ENCODE measurements around the gene STEAP2. TPM values are rescaled to one million over a fixed set of nuclear protein-coding genes. Genes with fewer than 3 reads are reported as not detected.

STEAP2 gene
- polyA plus RNA-seq, 2 of the 4 experiments (the other 2 are of a cell fraction) = 5.1 to 49.2 TPM

DNA sequence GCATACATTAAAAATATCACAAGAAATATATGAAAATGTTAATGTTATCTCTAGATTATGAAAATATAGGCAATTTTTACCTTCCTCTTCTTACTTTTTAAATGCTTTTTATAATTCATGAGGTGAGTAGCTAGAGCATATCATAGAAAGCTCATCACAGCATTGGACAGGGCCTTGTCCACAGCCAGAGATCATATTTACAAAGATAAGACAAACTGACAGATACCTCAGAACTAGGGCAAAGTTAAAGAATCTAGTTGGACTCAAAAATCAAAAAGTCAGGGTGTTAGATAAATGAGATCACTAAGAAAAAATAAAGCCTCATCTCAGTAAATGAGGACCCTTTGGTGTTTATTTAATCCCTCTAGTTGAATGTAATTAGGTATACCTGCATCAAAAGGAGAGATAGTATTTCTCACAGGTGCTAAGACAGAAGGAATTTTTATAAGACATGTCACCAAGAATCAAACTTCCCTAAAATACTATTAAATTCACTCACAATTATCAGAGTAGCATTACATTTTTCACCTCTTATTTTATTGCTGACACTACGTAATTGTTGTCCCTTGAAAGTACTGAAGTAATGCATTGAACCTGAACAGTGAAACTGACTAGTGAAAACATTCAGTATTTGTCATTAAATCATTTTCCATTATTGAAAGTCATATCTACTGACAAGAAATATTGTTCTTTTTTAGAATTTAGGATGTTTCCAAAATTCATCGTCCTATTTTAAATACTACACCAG is 59.1 kb downstream of the STEAP2 start:
- DNase-seq (ENCODE audit: low read depth in 1 of 2, low spot score in 1 of 2) = no peak
- ChIA-PET POLR2A (no interaction called here), CTCF (no interaction called here)

DNA sequence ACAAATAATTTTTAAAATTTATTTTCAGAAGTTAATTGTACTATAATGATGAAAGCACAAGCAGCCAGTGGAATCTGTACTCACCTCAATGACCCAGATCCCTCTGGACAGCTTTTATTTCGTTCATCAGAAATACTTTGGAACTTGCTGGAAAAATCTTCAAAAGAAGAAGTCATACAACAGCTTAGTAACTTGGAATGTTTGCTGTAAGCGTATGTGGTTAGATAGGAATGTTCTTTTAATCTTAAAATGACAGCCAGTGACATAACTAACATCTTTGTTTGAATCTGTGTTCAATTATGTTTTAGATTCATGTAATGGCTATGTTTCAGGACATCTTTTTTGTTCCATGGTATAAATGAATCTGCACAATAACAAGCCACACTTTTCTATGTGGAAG is 60.2 kb downstream of the STEAP2 start:
- CTCF ChIA-PET = interaction anchor here (0.8 kb wide), 1 partner anchor 141 kb away, joined by 3 read pairs; no protein-coding TSS in a partner anchor
- DNase-seq (ENCODE audit: low read depth in 1 of 2, low spot score in 1 of 2) (no peak), FAIRE-seq (no peak), ATAC-seq (no peak)
- Histone ChIP-seq H3K4me1 (no peaks in the 10 kb centered on the region), H3K4me2 (no peak overlapping the region), H3K9me3 (no peaks in the 10 kb centered on the region), H3K27ac (no peak overlapping the region), H3K4me3 (no peak overlapping the region)
- TF ChIP-seq SMC3 (IDR thresholded peaks at IDR 0.05) (no peak), MAZ (IDR thresholded peaks at IDR 0.05; ENCODE audit: borderline replicate concordance, low read depth, low read length) (no peak), ZC3H11A (IDR thresholded peaks at IDR 0.05) (no peak), EP300 (IDR thresholded peaks at IDR 0.05) (no peak), RCOR1 (IDR thresholded peaks at IDR 0.05; ENCODE audit: low read depth, low read length) (no peak), CHD4 (IDR thresholded peaks at IDR 0.05; ENCODE audit: borderline replicate concordance) (no peak), JUNB (IDR thresholded peaks at IDR 0.05) (no peak)
- TF ChIP-seq, protein P1, sequence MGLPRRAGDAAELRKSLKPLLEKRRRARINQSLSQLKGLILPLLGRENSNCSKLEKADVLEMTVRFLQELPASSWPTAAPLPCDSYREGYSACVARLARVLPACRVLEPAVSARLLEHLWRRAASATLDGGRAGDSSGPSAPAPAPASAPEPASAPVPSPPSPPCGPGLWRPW (IDR thresholded peaks at IDR 0.05) = no peak
- TF ChIP-seq, protein P2, sequence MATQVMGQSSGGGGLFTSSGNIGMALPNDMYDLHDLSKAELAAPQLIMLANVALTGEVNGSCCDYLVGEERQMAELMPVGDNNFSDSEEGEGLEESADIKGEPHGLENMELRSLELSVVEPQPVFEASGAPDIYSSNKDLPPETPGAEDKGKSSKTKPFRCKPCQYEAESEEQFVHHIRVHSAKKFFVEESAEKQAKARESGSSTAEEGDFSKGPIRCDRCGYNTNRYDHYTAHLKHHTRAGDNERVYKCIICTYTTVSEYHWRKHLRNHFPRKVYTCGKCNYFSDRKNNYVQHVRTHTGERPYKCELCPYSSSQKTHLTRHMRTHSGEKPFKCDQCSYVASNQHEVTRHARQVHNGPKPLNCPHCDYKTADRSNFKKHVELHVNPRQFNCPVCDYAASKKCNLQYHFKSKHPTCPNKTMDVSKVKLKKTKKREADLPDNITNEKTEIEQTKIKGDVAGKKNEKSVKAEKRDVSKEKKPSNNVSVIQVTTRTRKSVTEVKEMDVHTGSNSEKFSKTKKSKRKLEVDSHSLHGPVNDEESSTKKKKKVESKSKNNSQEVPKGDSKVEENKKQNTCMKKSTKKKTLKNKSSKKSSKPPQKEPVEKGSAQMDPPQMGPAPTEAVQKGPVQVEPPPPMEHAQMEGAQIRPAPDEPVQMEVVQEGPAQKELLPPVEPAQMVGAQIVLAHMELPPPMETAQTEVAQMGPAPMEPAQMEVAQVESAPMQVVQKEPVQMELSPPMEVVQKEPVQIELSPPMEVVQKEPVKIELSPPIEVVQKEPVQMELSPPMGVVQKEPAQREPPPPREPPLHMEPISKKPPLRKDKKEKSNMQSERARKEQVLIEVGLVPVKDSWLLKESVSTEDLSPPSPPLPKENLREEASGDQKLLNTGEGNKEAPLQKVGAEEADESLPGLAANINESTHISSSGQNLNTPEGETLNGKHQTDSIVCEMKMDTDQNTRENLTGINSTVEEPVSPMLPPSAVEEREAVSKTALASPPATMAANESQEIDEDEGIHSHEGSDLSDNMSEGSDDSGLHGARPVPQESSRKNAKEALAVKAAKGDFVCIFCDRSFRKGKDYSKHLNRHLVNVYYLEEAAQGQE (IDR thresholded peaks at IDR 0.05) = no peak
- TF ChIP-seq, protein P3, sequence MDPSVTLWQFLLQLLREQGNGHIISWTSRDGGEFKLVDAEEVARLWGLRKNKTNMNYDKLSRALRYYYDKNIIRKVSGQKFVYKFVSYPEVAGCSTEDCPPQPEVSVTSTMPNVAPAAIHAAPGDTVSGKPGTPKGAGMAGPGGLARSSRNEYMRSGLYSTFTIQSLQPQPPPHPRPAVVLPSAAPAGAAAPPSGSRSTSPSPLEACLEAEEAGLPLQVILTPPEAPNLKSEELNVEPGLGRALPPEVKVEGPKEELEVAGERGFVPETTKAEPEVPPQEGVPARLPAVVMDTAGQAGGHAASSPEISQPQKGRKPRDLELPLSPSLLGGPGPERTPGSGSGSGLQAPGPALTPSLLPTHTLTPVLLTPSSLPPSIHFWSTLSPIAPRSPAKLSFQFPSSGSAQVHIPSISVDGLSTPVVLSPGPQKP (IDR thresholded peaks at IDR 0.05; ENCODE audit: low read depth, low read length) = no peak
- POLR2A ChIA-PET = no interaction called here
- 47% methylated on average over 2 of the region's 2 CpGs for WGBS (ENCODE audit: missing lambda C conversion rate)

More for the DNA sequence above, 59.1 kb downstream of the STEAP2 start:
- FAIRE-seq = no peak
- no peak for ATAC-seq
- H3K4me2 ChIP-seq = no peak overlapping the region
- no peak overlapping the region for H3K4me3 ChIP-seq
- H3K27ac ChIP-seq = no peak overlapping the region
- TF ChIP-seq MAFK (IDR thresholded peaks at IDR 0.05; ENCODE audit: partially characterized antibody) = peak; percentile 90
- no peak for TF ChIP-seq NFE2L2 (conservative IDR thresholded peaks at IDR 0.05; ENCODE audit: low read length)
- WGBS (ENCODE audit: missing lambda C conversion rate) = 93% methylated on average over 2 of the region's 2 CpGs
- H3K9me3 ChIP-seq = no peaks in the 10 kb centered on the region
- no peaks in the 10 kb centered on the region for H3K4me1 ChIP-seq

DNA sequence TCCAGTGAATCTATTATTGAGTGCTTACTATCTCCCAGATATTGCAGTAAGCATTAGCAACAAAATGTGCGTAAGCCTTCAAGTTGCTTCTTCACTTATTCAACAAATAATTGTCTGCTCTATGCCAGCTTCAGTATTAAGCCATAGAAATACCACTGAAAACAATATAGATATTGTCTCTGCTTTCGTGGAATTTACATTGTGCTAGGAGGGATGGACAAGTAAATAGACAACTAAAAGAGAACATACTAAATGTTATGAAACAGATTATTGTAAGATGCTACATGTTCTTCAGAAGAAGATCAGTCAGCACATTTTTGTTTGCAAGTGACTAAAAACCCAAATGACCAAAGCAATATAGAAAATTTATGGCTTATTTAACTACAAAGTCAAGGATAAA is 60.7 kb downstream of the STEAP2 start:
- ChIA-PET CTCF (interaction anchor here (0.8 kb wide), 1 partner anchor 140 kb away, joined by 3 read pairs; no protein-coding TSS in a partner anchor), POLR2A (no interaction called here)
- H3K9me3 ChIP-seq = no peaks in the 10 kb centered on the region
- H3K4me2 ChIP-seq = no peak overlapping the region
- H3K4me3 ChIP-seq = no peak overlapping the region
- no peaks in the 10 kb centered on the region for H3K4me1 ChIP-seq
- no peak for ATAC-seq
- WGBS (ENCODE audit: missing lambda C conversion rate) = 65% methylated on average over 2 of the region's 2 CpGs
- DNase-seq (ENCODE audit: low read depth in 1 of 2, low spot score in 1 of 2) = no peak
- no peak for FAIRE-seq
- H3K27ac ChIP-seq = no peak overlapping the region
- TF ChIP-seq CBX2 (IDR thresholded peaks at IDR 0.05; ENCODE audit: borderline replicate concordance, low read depth) (no peak), POLR2A (IDR thresholded peaks at IDR 0.05; ENCODE audit: low read length) (no peak), MAFK (IDR thresholded peaks at IDR 0.05; ENCODE audit: partially characterized antibody) (no peak), PHF8 (IDR thresholded peaks at IDR 0.05; ENCODE audit: borderline replicate concordance, low read depth) (no peak), HOXB5 (CRISPR knock-in tag; IDR thresholded peaks at IDR 0.05) (no peak), NPAS2 (CRISPR knock-in tag; IDR thresholded peaks at IDR 0.05; ENCODE audit: borderline replicate concordance) (no peak), ESRRA (IDR thresholded peaks at IDR 0.05; ENCODE audit: borderline replicate concordance, low read length) (no peak), ZSCAN20 (CRISPR knock-in tag; IDR thresholded peaks at IDR 0.05) (no peak), HOXB13 (CRISPR knock-in tag; IDR thresholded peaks at IDR 0.05; ENCODE audit: low read depth) (no peak)
- TF ChIP-seq, protein P1 (IDR thresholded peaks at IDR 0.05) = no peak
- TF ChIP-seq, protein P4, sequence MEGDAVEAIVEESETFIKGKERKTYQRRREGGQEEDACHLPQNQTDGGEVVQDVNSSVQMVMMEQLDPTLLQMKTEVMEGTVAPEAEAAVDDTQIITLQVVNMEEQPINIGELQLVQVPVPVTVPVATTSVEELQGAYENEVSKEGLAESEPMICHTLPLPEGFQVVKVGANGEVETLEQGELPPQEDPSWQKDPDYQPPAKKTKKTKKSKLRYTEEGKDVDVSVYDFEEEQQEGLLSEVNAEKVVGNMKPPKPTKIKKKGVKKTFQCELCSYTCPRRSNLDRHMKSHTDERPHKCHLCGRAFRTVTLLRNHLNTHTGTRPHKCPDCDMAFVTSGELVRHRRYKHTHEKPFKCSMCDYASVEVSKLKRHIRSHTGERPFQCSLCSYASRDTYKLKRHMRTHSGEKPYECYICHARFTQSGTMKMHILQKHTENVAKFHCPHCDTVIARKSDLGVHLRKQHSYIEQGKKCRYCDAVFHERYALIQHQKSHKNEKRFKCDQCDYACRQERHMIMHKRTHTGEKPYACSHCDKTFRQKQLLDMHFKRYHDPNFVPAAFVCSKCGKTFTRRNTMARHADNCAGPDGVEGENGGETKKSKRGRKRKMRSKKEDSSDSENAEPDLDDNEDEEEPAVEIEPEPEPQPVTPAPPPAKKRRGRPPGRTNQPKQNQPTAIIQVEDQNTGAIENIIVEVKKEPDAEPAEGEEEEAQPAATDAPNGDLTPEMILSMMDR (IDR thresholded peaks at IDR 0.05) = no peak
